GM06990 (cell line): Measurements from ENCODE around the gene KCNG3.

Source experiments
- DNase-seq: peaks from one replicate; pipeline ENCODE4 v3.0.0-alpha.2; 2011; ENCODE audit not compliant: insufficient read length; ENCODE audit errors: extremely low read depth
- H3K27me3 ChIP-seq: replicated peaks from 2 replicates; pipeline ENCODE4 v1.6.0; 2011; ENCODE audit warnings: low read length; ENCODE audit not compliant: control insufficient read depth, insufficient read depth
- H3K36me3 ChIP-seq: 2 replicates; pipeline ENCODE4 v1.5.1; 2011; ENCODE audit warnings: low read length; ENCODE audit not compliant: control insufficient read depth, insufficient read depth
- H3K4me3 ChIP-seq: replicated peaks from 2 replicates; pipeline ENCODE4 v1.5.1; 2011; ENCODE audit warnings: low read depth, mild to moderate bottlenecking, control low read depth, low read length
- TF ChIP-seq, protein P1 (sequence below): IDR thresholded peaks from 2 replicates; pipeline ENCODE4 v1.5.1; 2011; ENCODE audit warnings: low read length, control low read depth, mild to moderate bottlenecking, inconsistent platforms; ENCODE audit not compliant: insufficient read depth, poor library complexity, severe bottlenecking

Gene KCNG3

DNA sequence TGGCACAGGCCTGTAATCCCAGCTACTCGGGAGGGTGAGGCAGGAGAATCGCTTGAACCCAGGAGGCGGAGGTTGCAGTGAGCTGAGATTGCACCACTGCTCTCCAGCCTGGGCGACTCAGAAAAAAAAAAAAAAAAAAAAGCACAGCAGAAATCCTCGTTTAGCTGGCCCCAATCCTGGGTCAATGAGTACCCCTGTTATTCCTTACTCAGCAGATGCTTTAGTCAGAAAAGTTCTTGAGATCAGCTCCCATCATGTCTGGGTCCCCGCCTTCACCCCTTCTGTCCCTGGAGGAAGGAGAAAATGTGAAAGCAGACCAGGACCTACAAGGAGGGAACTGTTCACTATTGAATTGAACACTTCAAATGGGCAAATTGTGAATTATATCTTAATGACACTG lies 16.4 kb upstream of the KCNG3 start:
- Histone ChIP-seq H3K36me3 (no peaks in the 10 kb centered on the region), H3K27me3 (no peaks in the 10 kb centered on the region), H3K4me3 (no peak overlapping the region)
- TF ChIP-seq, protein P1, sequence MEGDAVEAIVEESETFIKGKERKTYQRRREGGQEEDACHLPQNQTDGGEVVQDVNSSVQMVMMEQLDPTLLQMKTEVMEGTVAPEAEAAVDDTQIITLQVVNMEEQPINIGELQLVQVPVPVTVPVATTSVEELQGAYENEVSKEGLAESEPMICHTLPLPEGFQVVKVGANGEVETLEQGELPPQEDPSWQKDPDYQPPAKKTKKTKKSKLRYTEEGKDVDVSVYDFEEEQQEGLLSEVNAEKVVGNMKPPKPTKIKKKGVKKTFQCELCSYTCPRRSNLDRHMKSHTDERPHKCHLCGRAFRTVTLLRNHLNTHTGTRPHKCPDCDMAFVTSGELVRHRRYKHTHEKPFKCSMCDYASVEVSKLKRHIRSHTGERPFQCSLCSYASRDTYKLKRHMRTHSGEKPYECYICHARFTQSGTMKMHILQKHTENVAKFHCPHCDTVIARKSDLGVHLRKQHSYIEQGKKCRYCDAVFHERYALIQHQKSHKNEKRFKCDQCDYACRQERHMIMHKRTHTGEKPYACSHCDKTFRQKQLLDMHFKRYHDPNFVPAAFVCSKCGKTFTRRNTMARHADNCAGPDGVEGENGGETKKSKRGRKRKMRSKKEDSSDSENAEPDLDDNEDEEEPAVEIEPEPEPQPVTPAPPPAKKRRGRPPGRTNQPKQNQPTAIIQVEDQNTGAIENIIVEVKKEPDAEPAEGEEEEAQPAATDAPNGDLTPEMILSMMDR = no peak
- no peak for DNase-seq

DNA sequence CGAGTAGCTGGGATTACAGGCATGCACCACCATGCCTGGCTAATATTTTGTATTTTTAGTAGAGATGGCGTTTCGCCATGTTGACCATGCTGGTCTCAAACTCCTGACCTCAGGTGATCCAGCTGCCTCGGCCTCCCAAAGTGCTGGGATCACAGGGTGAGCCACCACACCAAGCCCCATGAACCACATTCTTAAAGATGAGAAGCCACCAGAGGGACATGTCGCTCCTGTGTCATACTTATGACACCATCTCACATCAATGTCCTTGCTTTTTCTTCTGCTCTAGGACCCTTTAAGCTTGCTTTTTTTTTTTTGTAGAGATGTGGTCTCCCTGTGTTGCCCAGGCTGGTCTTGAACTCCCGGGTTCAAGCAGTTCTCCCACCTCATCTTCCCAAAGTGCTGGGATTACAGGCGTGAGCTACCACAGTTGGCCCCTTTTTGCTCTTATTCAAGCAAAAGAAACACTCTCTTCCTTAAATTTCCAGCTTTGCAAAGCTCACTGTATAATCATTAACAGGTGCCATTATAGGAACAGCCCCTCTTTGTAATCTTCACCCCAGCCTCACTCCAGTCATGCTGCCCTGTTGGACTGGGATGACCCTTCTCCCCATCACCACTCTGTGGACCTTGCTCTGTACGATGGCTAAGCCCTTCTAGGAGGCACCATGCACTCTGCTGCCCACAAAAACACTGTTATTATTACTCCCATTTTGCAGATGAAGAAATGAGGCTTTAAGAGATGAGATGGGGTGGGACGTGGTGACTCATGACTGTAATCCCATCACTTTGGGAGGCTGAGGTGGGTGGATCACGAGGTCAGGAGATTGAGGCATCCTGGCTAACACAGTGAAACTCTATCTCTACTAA lies 10.8 kb upstream of the KCNG3 start:
- TF ChIP-seq, protein P1 = no peak
- Histone ChIP-seq H3K27me3 (no peaks in the 10 kb centered on the region), H3K36me3 (no peaks in the 10 kb centered on the region), H3K4me3 (no peak overlapping the region)
- DNase-seq = no peak

DNA sequence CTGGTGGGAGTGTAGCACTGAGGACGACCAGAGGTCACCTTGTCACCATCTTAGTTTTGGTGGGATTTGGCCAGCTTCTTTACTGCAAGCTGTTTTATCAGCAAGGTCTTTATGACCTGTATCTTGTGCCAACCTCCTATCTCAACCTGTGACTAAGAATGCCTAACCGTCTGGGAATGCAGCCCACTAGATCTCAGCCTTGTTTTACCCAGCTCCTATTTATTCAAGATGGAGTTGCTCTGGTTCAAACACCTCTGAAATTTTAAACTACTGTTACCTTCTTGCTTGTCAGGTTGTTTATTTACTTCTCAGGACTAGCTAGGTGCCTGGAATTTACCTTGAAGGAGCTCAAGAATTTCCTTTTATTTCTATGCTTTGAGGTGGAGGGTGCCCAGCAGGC lies 9.5 kb upstream of the KCNG3 start:
- no peaks in the 10 kb centered on the region for H3K36me3 ChIP-seq
- DNase-seq = no peak
- TF ChIP-seq, protein P1 = no peak
- H3K27me3 ChIP-seq = no peaks in the 10 kb centered on the region
- no peak overlapping the region for H3K4me3 ChIP-seq

DNA sequence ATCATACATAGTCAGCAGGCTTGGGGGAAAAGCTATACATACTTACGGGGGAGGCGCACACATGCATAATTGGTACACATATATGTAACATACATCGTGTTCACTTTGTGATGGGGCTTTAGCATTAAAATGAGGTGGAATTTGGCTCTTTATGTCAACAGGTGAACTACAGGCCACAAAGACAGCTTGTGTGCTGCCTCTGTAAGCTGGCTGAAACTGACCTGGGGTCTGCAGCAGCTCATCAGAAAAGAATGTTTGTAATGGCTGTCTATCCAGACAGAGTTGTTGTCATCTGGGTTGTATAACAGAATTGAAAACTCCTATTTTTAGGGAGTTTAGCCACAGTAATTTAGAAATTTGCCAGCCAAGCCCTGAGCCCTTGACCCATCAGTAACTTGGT lies 4.7 kb upstream of the KCNG3 start:
- no peaks in the 10 kb centered on the region; the same call in 1 of the 2 replicates for H3K27me3 ChIP-seq
- DNase-seq = no peak
- no peak overlapping the region for H3K4me3 ChIP-seq
- no peaks in the 10 kb centered on the region for H3K36me3 ChIP-seq
- TF ChIP-seq, protein P1 = no peak

DNA sequence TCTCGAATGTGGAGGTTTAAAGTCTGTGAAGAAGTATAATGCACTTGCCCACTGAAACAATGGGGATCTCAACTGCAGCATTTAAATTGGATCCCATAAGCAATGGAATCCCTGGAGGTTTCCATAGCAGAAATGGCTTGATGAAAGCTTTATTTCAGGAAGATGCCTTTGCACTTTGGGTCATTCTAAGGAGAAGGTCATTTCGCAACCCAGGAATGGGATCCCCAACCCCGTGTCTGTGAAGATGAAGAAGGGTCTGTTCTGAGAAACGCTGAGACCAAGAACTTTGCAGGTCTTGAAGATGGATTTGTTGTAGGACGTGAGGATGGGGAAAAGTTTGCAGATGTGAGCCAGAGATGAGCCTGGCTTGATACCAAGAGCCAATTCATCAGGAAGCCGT lies 1.8 kb upstream of the KCNG3 start:
- DNase-seq = no peak
- Histone ChIP-seq H3K36me3 (no peaks in the 10 kb centered on the region), H3K27me3 (no peaks in the 10 kb centered on the region; the same call in 1 of the 2 replicates), H3K4me3 (no peak overlapping the region)
- TF ChIP-seq, protein P1 = no peak
